ENCODE data around the gene TEX13D. TPM values are rescaled to one million over a fixed set of nuclear protein-coding genes. Genes with fewer than 3 reads are reported as not detected.
A peak's percentile ranks its signal among the peaks of the same experiment; 100 is the strongest.

The TEX13D gene
- total and polyA plus RNA-seq, 9 of the 15 experiments (the other 6 are each of a cell fraction or from before 2014, with no cell fraction given), result 0.06 TPM; not detected in 8

DNA sequence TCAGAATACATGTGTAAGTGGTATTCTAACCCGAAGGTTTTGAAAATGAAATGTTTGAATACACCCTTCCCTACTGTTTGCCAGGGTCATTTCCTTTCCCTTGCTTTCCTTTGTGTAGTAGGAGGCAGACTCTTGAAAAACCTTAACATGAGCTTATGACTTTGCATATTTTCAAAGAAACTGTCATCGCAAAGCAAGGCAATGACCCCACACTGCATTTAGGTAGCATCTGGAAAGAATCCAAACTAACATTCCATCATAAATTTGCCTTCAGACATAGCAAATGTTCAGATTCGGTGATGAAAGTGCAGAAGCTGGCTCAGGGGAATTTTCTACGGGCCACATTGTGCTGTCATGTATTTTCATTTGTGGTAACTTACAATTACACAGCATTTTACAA, 46.2 kb downstream of the TEX13D start (continued):
- TF ChIP-seq ZNF146 (CRISPR knock-in tag; IDR thresholded peaks at IDR 0.05; ENCODE audit: unreplicated experiment), result no peak
- peak; percentile 30 for TF ChIP-seq MAFK (IDR thresholded peaks at IDR 0.05; ENCODE audit: low read length)
- no peak for TF ChIP-seq POLR2G (IDR thresholded peaks at IDR 0.05; ENCODE audit: low read depth, low read length)
- TF ChIP-seq, protein P1, sequence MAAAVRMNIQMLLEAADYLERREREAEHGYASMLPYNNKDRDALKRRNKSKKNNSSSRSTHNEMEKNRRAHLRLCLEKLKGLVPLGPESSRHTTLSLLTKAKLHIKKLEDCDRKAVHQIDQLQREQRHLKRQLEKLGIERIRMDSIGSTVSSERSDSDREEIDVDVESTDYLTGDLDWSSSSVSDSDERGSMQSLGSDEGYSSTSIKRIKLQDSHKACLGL (CRISPR knock-in tag; IDR thresholded peaks at IDR 0.05; ENCODE audit: borderline replicate concordance, poor library complexity, severe bottlenecking), result no peak
- TF ChIP-seq, protein P2, sequence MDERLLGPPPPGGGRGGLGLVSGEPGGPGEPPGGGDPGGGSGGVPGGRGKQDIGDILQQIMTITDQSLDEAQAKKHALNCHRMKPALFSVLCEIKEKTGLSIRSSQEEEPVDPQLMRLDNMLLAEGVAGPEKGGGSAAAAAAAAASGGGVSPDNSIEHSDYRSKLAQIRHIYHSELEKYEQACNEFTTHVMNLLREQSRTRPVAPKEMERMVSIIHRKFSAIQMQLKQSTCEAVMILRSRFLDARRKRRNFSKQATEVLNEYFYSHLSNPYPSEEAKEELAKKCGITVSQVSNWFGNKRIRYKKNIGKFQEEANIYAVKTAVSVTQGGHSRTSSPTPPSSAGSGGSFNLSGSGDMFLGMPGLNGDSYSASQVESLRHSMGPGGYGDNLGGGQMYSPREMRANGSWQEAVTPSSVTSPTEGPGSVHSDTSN (CRISPR knock-in tag; IDR thresholded peaks at IDR 0.05; ENCODE audit: low read depth), result no peak
- TF ChIP-seq, protein P2 (tag; conservative IDR thresholded peaks at IDR 0.05; ENCODE audit: low read depth), result 0 out of 2 replicates have a peak, but pooled peaks have one; percentile 11
- TF ChIP-seq ZC3H4 (CRISPR knock-in tag; IDR thresholded peaks at IDR 0.05; ENCODE audit: borderline replicate concordance), result no peak
- TF ChIP-seq MYNN (IDR thresholded peaks at IDR 0.05), result no peak
- TF ChIP-seq MYNN (CRISPR knock-in tag; IDR thresholded peaks at IDR 0.05), result no peak
- TF ChIP-seq BRD4 (IDR thresholded peaks at IDR 0.05), result no peak
- TF ChIP-seq, protein P3, sequence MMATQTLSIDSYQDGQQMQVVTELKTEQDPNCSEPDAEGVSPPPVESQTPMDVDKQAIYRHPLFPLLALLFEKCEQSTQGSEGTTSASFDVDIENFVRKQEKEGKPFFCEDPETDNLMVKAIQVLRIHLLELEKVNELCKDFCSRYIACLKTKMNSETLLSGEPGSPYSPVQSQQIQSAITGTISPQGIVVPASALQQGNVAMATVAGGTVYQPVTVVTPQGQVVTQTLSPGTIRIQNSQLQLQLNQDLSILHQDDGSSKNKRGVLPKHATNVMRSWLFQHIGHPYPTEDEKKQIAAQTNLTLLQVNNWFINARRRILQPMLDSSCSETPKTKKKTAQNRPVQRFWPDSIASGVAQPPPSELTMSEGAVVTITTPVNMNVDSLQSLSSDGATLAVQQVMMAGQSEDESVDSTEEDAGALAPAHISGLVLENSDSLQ (IDR thresholded peaks at IDR 0.05), result no peak
- no peak for TF ChIP-seq ETV1 (tag; conservative IDR thresholded peaks at IDR 0.05; ENCODE audit: low read depth)
- TF ChIP-seq MTA2 (IDR thresholded peaks at IDR 0.05; ENCODE audit: low read depth), result no peak
- TF ChIP-seq C11orf30 (IDR thresholded peaks at IDR 0.05; ENCODE audit: low read depth), result peak; percentile 74
- no peak for TF ChIP-seq MYBL2 (IDR thresholded peaks at IDR 0.05; ENCODE audit: low read depth)
- no peak for TF ChIP-seq MYBL2 (CRISPR knock-in tag; IDR thresholded peaks at IDR 0.05; ENCODE audit: borderline replicate concordance)
- TF ChIP-seq ZNF780A (CRISPR knock-in tag; IDR thresholded peaks at IDR 0.05), result no peak
- TF ChIP-seq, protein P4, sequence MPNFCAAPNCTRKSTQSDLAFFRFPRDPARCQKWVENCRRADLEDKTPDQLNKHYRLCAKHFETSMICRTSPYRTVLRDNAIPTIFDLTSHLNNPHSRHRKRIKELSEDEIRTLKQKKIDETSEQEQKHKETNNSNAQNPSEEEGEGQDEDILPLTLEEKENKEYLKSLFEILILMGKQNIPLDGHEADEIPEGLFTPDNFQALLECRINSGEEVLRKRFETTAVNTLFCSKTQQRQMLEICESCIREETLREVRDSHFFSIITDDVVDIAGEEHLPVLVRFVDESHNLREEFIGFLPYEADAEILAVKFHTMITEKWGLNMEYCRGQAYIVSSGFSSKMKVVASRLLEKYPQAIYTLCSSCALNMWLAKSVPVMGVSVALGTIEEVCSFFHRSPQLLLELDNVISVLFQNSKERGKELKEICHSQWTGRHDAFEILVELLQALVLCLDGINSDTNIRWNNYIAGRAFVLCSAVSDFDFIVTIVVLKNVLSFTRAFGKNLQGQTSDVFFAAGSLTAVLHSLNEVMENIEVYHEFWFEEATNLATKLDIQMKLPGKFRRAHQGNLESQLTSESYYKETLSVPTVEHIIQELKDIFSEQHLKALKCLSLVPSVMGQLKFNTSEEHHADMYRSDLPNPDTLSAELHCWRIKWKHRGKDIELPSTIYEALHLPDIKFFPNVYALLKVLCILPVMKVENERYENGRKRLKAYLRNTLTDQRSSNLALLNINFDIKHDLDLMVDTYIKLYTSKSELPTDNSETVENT (CRISPR knock-in tag; IDR thresholded peaks at IDR 0.05), result no peak
- no peak for TF ChIP-seq ZKSCAN1 (IDR thresholded peaks at IDR 0.05; ENCODE audit: low read depth, low read length)
- TF ChIP-seq TGIF2 (CRISPR knock-in tag; IDR thresholded peaks at IDR 0.05), result no peak
- no peak for TF ChIP-seq U2AF2 (optimal IDR thresholded peaks at IDR 0.05; ENCODE audit: low read depth, low read length)
- no peak for TF ChIP-seq HDGF (IDR thresholded peaks at IDR 0.05)
- TF ChIP-seq, protein P5, sequence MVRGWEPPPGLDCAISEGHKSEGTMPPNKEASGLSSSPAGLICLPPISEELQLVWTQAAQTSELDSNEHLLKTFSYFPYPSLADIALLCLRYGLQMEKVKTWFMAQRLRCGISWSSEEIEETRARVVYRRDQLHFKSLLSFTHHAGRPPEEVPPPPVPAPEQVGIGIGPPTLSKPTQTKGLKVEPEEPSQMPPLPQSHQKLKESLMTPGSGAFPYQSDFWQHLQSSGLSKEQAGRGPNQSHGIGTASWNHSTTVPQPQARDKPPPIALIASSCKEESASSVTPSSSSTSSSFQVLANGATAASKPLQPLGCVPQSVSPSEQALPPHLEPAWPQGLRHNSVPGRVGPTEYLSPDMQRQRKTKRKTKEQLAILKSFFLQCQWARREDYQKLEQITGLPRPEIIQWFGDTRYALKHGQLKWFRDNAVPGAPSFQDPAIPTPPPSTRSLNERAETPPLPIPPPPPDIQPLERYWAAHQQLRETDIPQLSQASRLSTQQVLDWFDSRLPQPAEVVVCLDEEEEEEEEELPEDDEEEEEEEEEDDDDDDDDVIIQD (CRISPR knock-in tag; IDR thresholded peaks at IDR 0.05), result no peak
- no peak for TF ChIP-seq CBX3 (IDR thresholded peaks at IDR 0.05; ENCODE audit: borderline replicate concordance in 1 of 2, low read length in 2 of 2)

Data from K562 (cell line).